Stimulated activated memory B cell treated with anti-CD40 and anti-IgM and Interleukin-4, amounts not matched to agents 10 μg/mL and 1 μg/mL and 100 μg/mL, for 72 hours (primary cell): ENCODE measurements around the gene CFAP44.
"Not testable (repeated sequence)": the region's sequence is repeated elsewhere in the genome, so short reads cannot be mapped to it uniquely, and the experiment has no call there.

Experiments used
- ATAC-seq: fragments of 150-1000 bp; cut with Tn5 transposase; 2 replicates; pipeline ENCODE4 v1.10.0; 2021
- H3K27ac Mint-ChIP-seq: one replicate; pipeline ENCODE4 v1.8.0; 2022; ENCODE audit warnings: mild to moderate bottlenecking, mixed read lengths
- H3K27me3 Mint-ChIP-seq: one replicate; pipeline ENCODE4 v1.8.0; 2022; ENCODE audit warnings: mixed read lengths
- H3K36me3 Mint-ChIP-seq: one replicate; pipeline ENCODE4 v1.8.0; 2022; ENCODE audit warnings: mixed read lengths
- H3K4me1 Mint-ChIP-seq: one replicate; pipeline ENCODE4 v1.8.0; 2022; ENCODE audit warnings: mixed read lengths
- H3K4me3 Mint-ChIP-seq: one replicate; pipeline ENCODE4 v1.8.0; 2022; ENCODE audit warnings: mild to moderate bottlenecking, moderate library complexity, mixed read lengths
- H3K9me3 Mint-ChIP-seq: one replicate; pipeline ENCODE4 v1.8.0; 2022; ENCODE audit warnings: mixed read lengths

The CFAP44 gene

GRCh38 chr3:113441051-113441770 lies at the start of gene CFAP44:
TSS of gene CFAP44 (minus strand) at chr3:113441493. CDS start at chr3:113433664, 7,829 bp downstream.
- H3K36me3 Mint-ChIP-seq: peaks cover 25% of the 10 kb centered on the region
- ATAC-seq: peak; percentile 75
- H3K27ac Mint-ChIP-seq: no peak within 1 kb of the TSS
- peak within 1 kb of the TSS; percentile 56 for H3K4me3 Mint-ChIP-seq
- no peaks in the 10 kb centered on the region for H3K4me1 Mint-ChIP-seq
- no peaks in the 10 kb centered on the region for H3K9me3 Mint-ChIP-seq
- H3K27me3 Mint-ChIP-seq: no peaks in the 10 kb centered on the region

GRCh38 chr3:113485161-113485609 lies 43.9 kb upstream of the CFAP44 start:
- no peak for ATAC-seq
- Mint-ChIP-seq H3K4me1 (peaks cover 7% of the 10 kb centered on the region), H3K36me3 (peaks cover 27% of the 10 kb centered on the region), H3K27me3 (no peaks in the 10 kb centered on the region), H3K4me3 (no peak overlapping the region), H3K9me3 (peaks cover 5% of the 10 kb centered on the region), H3K27ac (no peak overlapping the region)

- no peak for ATAC-seq
- Mint-ChIP-seq H3K27me3 (no peaks in the 10 kb centered on the region), H3K4me3 (no peak overlapping the region), H3K36me3 (peaks cover 69% of the 10 kb centered on the region), H3K27ac (peak overlapping the region; percentile 52), H3K4me1 (peaks cover 11% of the 10 kb centered on the region), H3K9me3 (no peaks in the 10 kb centered on the region)
These were observed 27.2 kb upstream of the CFAP44 start for GRCh38 chr3:113468539-113468938.

GRCh38 chr3:113461488-113461887 lies 20.2 kb upstream of the CFAP44 start:
- H3K27ac Mint-ChIP-seq: no peak overlapping the region
- no peak for ATAC-seq
- H3K4me1 Mint-ChIP-seq: no peaks in the 10 kb centered on the region
- no peak overlapping the region for H3K4me3 Mint-ChIP-seq
- H3K36me3 Mint-ChIP-seq: peaks cover 87% of the 10 kb centered on the region
- H3K27me3 Mint-ChIP-seq: no peaks in the 10 kb centered on the region
- peaks cover 3% of the 10 kb centered on the region for H3K9me3 Mint-ChIP-seq

- ATAC-seq, H3K4me3 Mint-ChIP-seq, H3K4me1 Mint-ChIP-seq, H3K9me3 Mint-ChIP-seq, H3K27me3 Mint-ChIP-seq, H3K27ac Mint-ChIP-seq: not testable (repeated sequence)
- H3K36me3 Mint-ChIP-seq: peaks cover 86% of the 10 kb centered on the region
These were observed 17.3 kb upstream of the CFAP44 start for GRCh38 chr3:113458554-113458953.

- H3K4me3 Mint-ChIP-seq: no peak overlapping the region
- H3K27ac Mint-ChIP-seq: no peak overlapping the region
- H3K9me3 Mint-ChIP-seq: no peaks in the 10 kb centered on the region
- no peaks in the 10 kb centered on the region for H3K4me1 Mint-ChIP-seq
- H3K36me3 Mint-ChIP-seq: peaks cover 77% of the 10 kb centered on the region
- H3K27me3 Mint-ChIP-seq: no peaks in the 10 kb centered on the region
- no peak for ATAC-seq
These were observed 14.2 kb upstream of the CFAP44 start for GRCh38 chr3:113455446-113455845.

GRCh38 chr3:113454630-113455029 lies 13.3 kb upstream of the CFAP44 start:
- no peaks in the 10 kb centered on the region for H3K9me3 Mint-ChIP-seq
- H3K4me1 Mint-ChIP-seq: no peaks in the 10 kb centered on the region
- no peak overlapping the region for H3K4me3 Mint-ChIP-seq
- H3K36me3 Mint-ChIP-seq: peaks cover 75% of the 10 kb centered on the region
- no peak for ATAC-seq
- no peak overlapping the region for H3K27ac Mint-ChIP-seq
- no peaks in the 10 kb centered on the region for H3K27me3 Mint-ChIP-seq

- Mint-ChIP-seq H3K9me3 (no peaks in the 10 kb centered on the region), H3K36me3 (peaks cover 69% of the 10 kb centered on the region), H3K4me3 (no peak overlapping the region), H3K27ac (no peak overlapping the region), H3K4me1 (no peaks in the 10 kb centered on the region), H3K27me3 (no peaks in the 10 kb centered on the region)
- ATAC-seq: no peak
These were observed 12.8 kb upstream of the CFAP44 start for GRCh38 chr3:113454057-113454456.

- Mint-ChIP-seq H3K4me3 (no peak overlapping the region), H3K27me3 (no peaks in the 10 kb centered on the region)
These were observed 9.6 kb upstream of the CFAP44 start for GRCh38 chr3:113450911-113451310.

GRCh38 chr3:113439606-113440005 lies 1.7 kb downstream of the CFAP44 start:
- no peak overlapping the region for H3K27ac Mint-ChIP-seq
- no peak for ATAC-seq
- peaks cover 24% of the 10 kb centered on the region for H3K36me3 Mint-ChIP-seq
- H3K9me3 Mint-ChIP-seq: no peaks in the 10 kb centered on the region
- no peaks in the 10 kb centered on the region for H3K27me3 Mint-ChIP-seq
- no peaks in the 10 kb centered on the region for H3K4me1 Mint-ChIP-seq
- H3K4me3 Mint-ChIP-seq: no peak overlapping the region

More at GRCh38 chr3:113450911-113451310, 9.6 kb upstream of the CFAP44 start:
- no peak overlapping the region for H3K27ac Mint-ChIP-seq
- no peak for ATAC-seq
- peaks cover 62% of the 10 kb centered on the region for H3K36me3 Mint-ChIP-seq
- no peaks in the 10 kb centered on the region for H3K9me3 Mint-ChIP-seq
- H3K4me1 Mint-ChIP-seq: no peaks in the 10 kb centered on the region

- no peak for ATAC-seq
- no peak overlapping the region for H3K4me3 Mint-ChIP-seq
These were observed 3.1 kb downstream of the CFAP44 start for GRCh38 chr3:113438224-113438623.

GRCh38 chr3:113437411-113437810 lies 3.9 kb downstream of the CFAP44 start:
- Mint-ChIP-seq H3K4me3 (no peak overlapping the region), H3K4me1 (no peaks in the 10 kb centered on the region), H3K27ac (no peak overlapping the region), H3K36me3 (peaks cover 39% of the 10 kb centered on the region), H3K9me3 (no peaks in the 10 kb centered on the region), H3K27me3 (no peaks in the 10 kb centered on the region)
- no peak for ATAC-seq

More at GRCh38 chr3:113438224-113438623, 3.1 kb downstream of the CFAP44 start:
- Mint-ChIP-seq H3K4me1 (no peaks in the 10 kb centered on the region), H3K9me3 (no peaks in the 10 kb centered on the region), H3K27ac (no peak overlapping the region), H3K27me3 (no peaks in the 10 kb centered on the region), H3K36me3 (peaks cover 32% of the 10 kb centered on the region)

GRCh38 chr3:113436809-113437208 lies 4.5 kb downstream of the CFAP44 start:
- no peak overlapping the region for H3K4me3 Mint-ChIP-seq
- no peak overlapping the region for H3K27ac Mint-ChIP-seq
- no peaks in the 10 kb centered on the region for H3K4me1 Mint-ChIP-seq
- no peaks in the 10 kb centered on the region for H3K27me3 Mint-ChIP-seq
- H3K9me3 Mint-ChIP-seq: no peaks in the 10 kb centered on the region
- peaks cover 42% of the 10 kb centered on the region for H3K36me3 Mint-ChIP-seq
- ATAC-seq: no peak

- Mint-ChIP-seq H3K9me3 (peaks cover 9% of the 10 kb centered on the region), H3K4me1 (no peaks in the 10 kb centered on the region), H3K27me3 (no peaks in the 10 kb centered on the region), H3K4me3 (no peak overlapping the region), H3K36me3 (peaks cover 57% of the 10 kb centered on the region), H3K27ac (no peak overlapping the region)
- no peak for ATAC-seq
These were observed 9.5 kb downstream of the CFAP44 start for GRCh38 chr3:113431811-113432210.

GRCh38 chr3:113428581-113428980 lies 12.7 kb downstream of the CFAP44 start:
- no peaks in the 10 kb centered on the region for H3K27me3 Mint-ChIP-seq
- H3K27ac Mint-ChIP-seq: no peak overlapping the region
- ATAC-seq: no peak
- H3K9me3 Mint-ChIP-seq: peaks cover 15% of the 10 kb centered on the region
- H3K4me1 Mint-ChIP-seq: peaks cover 9% of the 10 kb centered on the region
- no peak overlapping the region for H3K4me3 Mint-ChIP-seq
- peaks cover 79% of the 10 kb centered on the region for H3K36me3 Mint-ChIP-seq

GRCh38 chr3:113423699-113424098 lies 17.6 kb downstream of the CFAP44 start:
- Mint-ChIP-seq H3K4me3 (no peak overlapping the region), H3K27me3 (no peaks in the 10 kb centered on the region), H3K27ac (peak overlapping the region; percentile 66), H3K36me3 (peaks cover 63% of the 10 kb centered on the region), H3K4me1 (peaks cover 24% of the 10 kb centered on the region), H3K9me3 (peaks cover 15% of the 10 kb centered on the region)
- ATAC-seq: peak; percentile 45
